ENCODE results near the gene KMT2D. TPM values are rescaled to one million over a fixed set of nuclear protein-coding genes. Genes with fewer than 3 reads are reported as not detected.

KMT2D gene
- total and polyA plus RNA-seq, 2 experiments from 2014 or later: 17.6 to 120 TPM

- Histone ChIP-seq H3F3A (replicated peaks; ENCODE audit: low read depth) (peaks cover 10% of the 10 kb centered on the region; the same call in 1 of the 2 replicates), H4K20me1 (replicated peaks; ENCODE audit: insufficient read depth) (0 out of 2 replicates have a peak, but pooled peaks cover 10% of the 10 kb centered on the region), H3K27me3 (ENCODE audit: insufficient read depth) (no peaks in the 10 kb centered on the region), H3K4me3 (no peak overlapping the region), H3K4me1 (ENCODE audit: insufficient read depth) (peaks cover 5% of the 10 kb centered on the region; the same call in 1 of the 2 replicates), H3K9me2 (ENCODE audit: insufficient read depth) (no peaks in the 10 kb centered on the region), H3K27ac (ENCODE audit: low read depth) (no peak overlapping the region), H2AFZ (no peak overlapping the region), H3K36me3 (ENCODE audit: insufficient read depth) (no peaks in the 10 kb centered on the region), H3K79me2 (replicated peaks; ENCODE audit: insufficient read depth) (no peaks in the 10 kb centered on the region), H3K4me2 (no peak overlapping the region)
- TF ChIP-seq JUNB (IDR thresholded peaks at IDR 0.05; ENCODE audit: unreplicated experiment) (no peak), ETS1 (IDR thresholded peaks at IDR 0.05) (no peak), EZH2 (IDR thresholded peaks at IDR 0.05; ENCODE audit: low read depth, unreplicated experiment) (no peak), ZNF114 (CRISPR knock-in tag; IDR thresholded peaks at IDR 0.05) (no peak), EZH2phosphoT487 (IDR thresholded peaks at IDR 0.05; ENCODE audit: unreplicated experiment) (no peak), STAT1 (IDR thresholded peaks at IDR 0.05; ENCODE audit: unreplicated experiment) (no peak), CTCF (conservative IDR thresholded peaks at IDR 0.05; ENCODE audit: low read depth in 2 of 2) (no peak), NANOG (IDR thresholded peaks at IDR 0.05; ENCODE audit: borderline replicate concordance) (no peak), CREB1 (CRISPR knock-in tag; IDR thresholded peaks at IDR 0.05; ENCODE audit: low read depth) (no peak), ZNF462 (CRISPR knock-in tag; IDR thresholded peaks at IDR 0.05) (no peak), POLR2AphosphoS5 (IDR thresholded peaks at IDR 0.05; ENCODE audit: low read depth) (no peak), REST (IDR thresholded peaks at IDR 0.05; ENCODE audit: unreplicated experiment) (no peak)
- H3K27ac Mint-ChIP-seq: no peak overlapping the region
- peaks cover 10% of the 10 kb centered on the region; the same call in 2 of the 3 replicates for H3K4me1 Mint-ChIP-seq
- no peak for ATAC-seq
- H3K4me3 Mint-ChIP-seq: no peak overlapping the region
- H3K36me3 Mint-ChIP-seq (ENCODE audit: low read depth): no peaks in the 10 kb centered on the region; the same call in 2 of the 3 replicates
- H3K27me3 Mint-ChIP-seq (ENCODE audit: insufficient read depth, low read depth, poor library complexity): peaks cover 17% of the 10 kb centered on the region
- no peaks in the 10 kb centered on the region for H3K9me3 Mint-ChIP-seq
- DNase-seq (ENCODE audit: low spot score): no peak
These were observed 47.2 kb downstream of the KMT2D start for GRCh38 chr12:49013428-49013827.

Measured in GM23338 (cell line).